SW480 (cell line): Measurements from ENCODE around the gene EEIG2.
"Not testable (repeated sequence)": the region's sequence is repeated elsewhere in the genome, so short reads cannot be mapped to it uniquely, and the experiment has no call there.

ENCODE experiments used
- DNase-seq: peaks from one replicate; pipeline ENCODE4 v3.0.0-alpha.2; 2016; ENCODE audit warnings: low spot score

The EEIG2 gene

GRCh38 chr1:108559215-108560186 lies at the start of gene EEIG2:
Gene EEIG2, plus strand, starts transcription at chr1:108560100. Its CDS starts 329 bp downstream, at chr1:108560429.
- DNase-seq = peak; percentile 65

GRCh38 chr1:108511764-108512163 lies 48.1 kb upstream of the EEIG2 start:
- DNase-seq = no peak

GRCh38 chr1:108512239-108513043 lies 47.5 kb upstream of the EEIG2 start:
- DNase-seq = peak; percentile 40

- no peak for DNase-seq
These were observed 46.9 kb upstream of the EEIG2 start for GRCh38 chr1:108513044-108513415.

GRCh38 chr1:108513914-108514313 lies 46.0 kb upstream of the EEIG2 start:
- not testable (repeated sequence) for DNase-seq

- not testable (repeated sequence) for DNase-seq
These were observed 42.5 kb upstream of the EEIG2 start for GRCh38 chr1:108517301-108517897.

- no peak for DNase-seq
These were observed 37.9 kb upstream of the EEIG2 start for GRCh38 chr1:108521990-108522393.

- DNase-seq = no peak
These were observed 36.1 kb upstream of the EEIG2 start for GRCh38 chr1:108523829-108524228.

GRCh38 chr1:108524676-108525075 lies 35.2 kb upstream of the EEIG2 start:
- no peak for DNase-seq

- DNase-seq = no peak
These were observed 32.8 kb upstream of the EEIG2 start for GRCh38 chr1:108527135-108527534.

GRCh38 chr1:108527837-108528236 lies 32.1 kb upstream of the EEIG2 start:
- DNase-seq = no peak

GRCh38 chr1:108531444-108531843 lies 28.5 kb upstream of the EEIG2 start:
- DNase-seq = no peak

GRCh38 chr1:108532730-108533129 lies 27.2 kb upstream of the EEIG2 start:
- DNase-seq = no peak

GRCh38 chr1:108533351-108534083 lies 26.4 kb upstream of the EEIG2 start:
- no peak for DNase-seq

- DNase-seq = no peak
These were observed 25.1 kb upstream of the EEIG2 start for GRCh38 chr1:108534759-108535158.

- not testable (repeated sequence) for DNase-seq
These were observed 24.5 kb upstream of the EEIG2 start for GRCh38 chr1:108535315-108535897.

GRCh38 chr1:108536021-108536420 lies 23.9 kb upstream of the EEIG2 start:
- not testable (repeated sequence) for DNase-seq

- DNase-seq = peak; percentile 83
These were observed 23.1 kb upstream of the EEIG2 start for GRCh38 chr1:108536791-108537190.

GRCh38 chr1:108537976-108538375 lies 21.9 kb upstream of the EEIG2 start:
- DNase-seq = no peak

GRCh38 chr1:108540977-108541376 lies 18.9 kb upstream of the EEIG2 start:
- no peak for DNase-seq

- DNase-seq = no peak
These were observed 18.0 kb upstream of the EEIG2 start for GRCh38 chr1:108541861-108542260.
